HG02943 (cell line): ENCODE results near the gene NUDT3.

Experiments used
- ATAC-seq: cut with Tn5 transposase; IDR thresholded peaks from one replicate; pipeline ENCODE4 v1.9.1; 2021; ENCODE audit warnings: mild to moderate bottlenecking, low read depth, moderate library complexity; ENCODE audit not compliant: unreplicated experiment

Gene NUDT3

GRCh38 chr6:34300332-34300751 lies 92.1 kb downstream of the NUDT3 start:
- ATAC-seq, result no peak

- no peak for ATAC-seq
Measured at GRCh38 chr6:34298941-34299340, 93.5 kb downstream of the NUDT3 start.

GRCh38 chr6:34295721-34296120 lies 96.7 kb downstream of the NUDT3 start:
- peak; percentile 61 for ATAC-seq

GRCh38 chr6:34292954-34293353 lies 99.5 kb downstream of the NUDT3 start:
- no peak for ATAC-seq

- no peak for ATAC-seq
Measured at GRCh38 chr6:34289137-34289536, 103.3 kb downstream of the NUDT3 start.

GRCh38 chr6:34288581-34288980 lies 103.9 kb downstream of the NUDT3 start:
- no peak for ATAC-seq

GRCh38 chr6:34285448-34286164 lies 106.9 kb downstream of the NUDT3 start:
- ATAC-seq, result no peak

- no peak for ATAC-seq
Measured at GRCh38 chr6:34284563-34285447, 107.7 kb downstream of the NUDT3 start.

- no peak for ATAC-seq
Measured at GRCh38 chr6:34281702-34282334, 110.7 kb downstream of the NUDT3 start.

- no peak for ATAC-seq
Measured at GRCh38 chr6:34280216-34280615, 112.3 kb downstream of the NUDT3 start.

GRCh38 chr6:34278833-34279232 lies 113.6 kb downstream of the NUDT3 start:
- no peak for ATAC-seq

GRCh38 chr6:34277763-34278112 lies 114.7 kb downstream of the NUDT3 start:
- ATAC-seq, result no peak

GRCh38 chr6:34276881-34277762 lies 115.3 kb downstream of the NUDT3 start:
- ATAC-seq, result no peak

- ATAC-seq, result no peak
Measured at GRCh38 chr6:34276191-34276590, 116.3 kb downstream of the NUDT3 start.

GRCh38 chr6:34275128-34275804 lies 117.2 kb downstream of the NUDT3 start:
- ATAC-seq, result no peak

- ATAC-seq, result no peak
Measured at GRCh38 chr6:34274129-34274528, 118.3 kb downstream of the NUDT3 start.

GRCh38 chr6:34273242-34273805 lies 119.1 kb downstream of the NUDT3 start:
- no peak for ATAC-seq

GRCh38 chr6:34272013-34272926 lies 120.2 kb downstream of the NUDT3 start:
- no peak for ATAC-seq
